ENCODE data around the gene CC2D2B. TPM values are rescaled to one million over a fixed set of nuclear protein-coding genes. Genes with fewer than 3 reads are reported as not detected.

CC2D2B gene
- total and polyA plus RNA-seq, 2 of the 8 experiments (the other 6 are each of a cell fraction or from before 2014, with no cell fraction given), result 0.09 to 0.71 TPM

- Histone ChIP-seq H4K91ac (replicated peaks; ENCODE audit: insufficient read length, low read length) (no peak overlapping the region), H4K5ac (ENCODE audit: insufficient read length, low read depth, low read length) (no peak overlapping the region), H3K23ac (ENCODE audit: insufficient read length) (no peak overlapping the region), H3K23me2 (ENCODE audit: low read depth, low read length) (no peaks in the 10 kb centered on the region), H3K56ac (replicated peaks; ENCODE audit: insufficient read length, low read depth, low read length) (no peak overlapping the region), H2BK120ac (replicated peaks; ENCODE audit: low read depth, low read length) (no peak overlapping the region), H3K9ac (replicated peaks in 1 of 4; ENCODE audit: extremely low read depth in 1 of 4, low read depth in 3 of 4, low read length in 3 of 4) (no peak overlapping the region), H3K79me2 (ENCODE audit: control insufficient read depth in 1 of 2, insufficient read depth in 2 of 2, low read length in 2 of 2) (no peaks in the 10 kb centered on the region), H2BK12ac (ENCODE audit: low read depth, low read length) (no peak overlapping the region), H3K18ac (ENCODE audit: extremely low read depth, low read length) (no peak overlapping the region), H2AK5ac (ENCODE audit: low read depth, low read length) (no peak overlapping the region), H3K4me1 (replicated peaks in 1 of 4; ENCODE audit: control insufficient read depth in 3 of 4, insufficient read depth in 4 of 4, low read length in 3 of 4) (no peaks in the 10 kb centered on the region), H2AFZ (ENCODE audit: low read length) (no peak overlapping the region), H3K27me3 (replicated peaks in 1 of 4; ENCODE audit: control insufficient read depth in 3 of 4, extremely low read depth in 1 of 4, insufficient read depth in 3 of 4, low read length in 3 of 4) (no peaks in the 10 kb centered on the region), H3K4me2 (ENCODE audit: insufficient read depth in 1 of 2, low read depth in 2 of 2, low read length in 2 of 2) (no peak overlapping the region), H4K20me1 (replicated peaks in 1 of 2; ENCODE audit: control insufficient read depth in 1 of 2, insufficient read depth in 2 of 2, low read length in 2 of 2) (no peaks in the 10 kb centered on the region), H3K4ac (replicated peaks; ENCODE audit: insufficient read length, low read depth, low read length) (no peak overlapping the region), H3K9me3 (ENCODE audit: insufficient read depth in 2 of 2, low read depth in 1 of 2, low read length in 1 of 2) (no peaks in the 10 kb centered on the region), H3K14ac (ENCODE audit: insufficient read length) (no peak overlapping the region), H3K36me3 (ENCODE audit: control insufficient read depth in 2 of 4, insufficient read depth in 4 of 4, low read length in 3 of 4) (no peaks in the 10 kb centered on the region), H4K8ac (ENCODE audit: extremely low read depth, insufficient read depth, low read length) (no peak overlapping the region), H2BK15ac (ENCODE audit: low read length) (no peak overlapping the region), H2BK5ac (ENCODE audit: low read depth, low read length) (no peak overlapping the region), H3K27ac (ENCODE audit: low read depth, low read length) (no peak overlapping the region), H2BK20ac (ENCODE audit: low read length) (no peak overlapping the region), H3K79me1 (ENCODE audit: low read depth, low read length) (no peaks in the 10 kb centered on the region), H3K4me3 (ENCODE audit: extremely low read depth in 1 of 4, insufficient read depth in 2 of 4, low read depth in 3 of 4, low read length in 4 of 4) (no peak overlapping the region)
- POLR2A ChIA-PET (ENCODE audit: partially characterized antibody), result no interaction called here
- no peak for FAIRE-seq
- WGBS, 2 experiments (ENCODE audit: extremely low coverage in 1 of 2, insufficient coverage in 1 of 2, insufficient read length in 1 of 2, insufficient replicate concordance in 2 of 2, low coverage in 1 of 2, low lambda C conversion rate in 2 of 2, missing lambda C conversion rate in 1 of 2), result 86% methylated on average over 3 of the region's 3 CpGs; no CpG with 5 or more reads in 1 of the 2 experiments
- no peak for DNase-seq (ENCODE audit: low read depth in 1 of 2, low spot score in 2 of 2)
- CTCF ChIA-PET (ENCODE audit: partially characterized antibody), result interaction anchor here (0.6 to 5.0 kb wide), 6 partner anchors 10 to 324 kb away, joined by 3 to 30 read pairs (median 3); partner anchors contain the start of gene TCTN3
- TF ChIP-seq RAD21 (IDR thresholded peaks at IDR 0.05 in 1 of 2, conservative IDR thresholded peaks at IDR 0.05 in 1 of 2; ENCODE audit: low read depth in 2 of 2, low read length in 2 of 2), result no peak
- TF ChIP-seq POLR2AphosphoS5 (IDR thresholded peaks at IDR 0.05; ENCODE audit: low read depth, low read length), result no peak
- TF ChIP-seq USF2 (IDR thresholded peaks at IDR 0.05; ENCODE audit: low read length), result no peak
- no peak for TF ChIP-seq E2F6 (IDR thresholded peaks at IDR 0.05)
- TF ChIP-seq TAF7 (optimal IDR thresholded peaks at IDR 0.05; ENCODE audit: borderline replicate concordance, low read depth, low read length), result no peak
- TF ChIP-seq BRCA1 (IDR thresholded peaks at IDR 0.05; ENCODE audit: low read depth, low read length), result no peak
- TF ChIP-seq CREB1 (IDR thresholded peaks at IDR 0.05), result no peak
- TF ChIP-seq HDAC6 (IDR thresholded peaks at IDR 0.05; ENCODE audit: low read depth, low read length), result no peak
- TF ChIP-seq POLR2A (IDR thresholded peaks at IDR 0.05; ENCODE audit: control extremely low read depth in 1 of 2, low read depth in 2 of 2, low read length in 2 of 2), result no peak
- no peak for TF ChIP-seq TCF12 (IDR thresholded peaks at IDR 0.05; ENCODE audit: low read depth, low read length)
- TF ChIP-seq RNF2 (IDR thresholded peaks at IDR 0.05; ENCODE audit: borderline replicate concordance, low read depth, low read length, missing control alignments, poor library complexity, severe bottlenecking), result no peak
Observed at GRCh38 chr10:95860166-95860940, 47.4 kb upstream of the CC2D2B start.

All from H1 (cell line).